Caco-2 (cell line): ENCODE measurements around the gene DMP1. TPM values are rescaled to one million over a fixed set of nuclear protein-coding genes. Genes with fewer than 3 reads are reported as not detected.

ENCODE experiments used
- BruUV-seq: library from RNA; stranded (reverse); fragments of 400-500 nt; replicated peaks from 2 replicates; lab custom pipeline; 2021; lab: Mats Ljungman, UMichigan
- CTCF ChIA-PET: fragments of 300-600 bp; sonication (Branson Sonifier 250); formaldehyde crosslinking; loops from one replicate; lab custom pipeline; 2022; ENCODE audit warnings: antibody characterized with exemption; lab: Charles Lee
- POLR2A ChIA-PET: fragments of 300-600 bp; sonication (Branson Sonifier 250); formaldehyde crosslinking; loops from one replicate; lab custom pipeline; 2022; ENCODE audit warnings: antibody characterized with exemption; lab: Charles Lee
- DNase-seq, 2 experiments: peaks; one replicate each; pipeline versions ENCODE4 v3.0.0 to v3.0.0-alpha.2; 2020 to 2022
- H3K27me3 ChIP-seq: replicated peaks from 2 replicates; pipeline ENCODE4 v1.6.0; 2011; ENCODE audit warnings: low read length; ENCODE audit not compliant: control insufficient read depth, insufficient read depth
- H3K36me3 ChIP-seq: 2 replicates; pipeline ENCODE4 v1.5.1; 2011; ENCODE audit warnings: low read length; ENCODE audit not compliant: control insufficient read depth, insufficient read depth
- H3K4me1 ChIP-seq: fragments of 250-450 bp; sonication (Bioruptor Pico); 2 replicates; pipeline ENCODE4 v1.5.1; 2020; ENCODE audit warnings: mild to moderate bottlenecking
- H3K4me3 ChIP-seq: 2 replicates; pipeline ENCODE4 v1.5.1; 2011; ENCODE audit warnings: low read depth, mild to moderate bottlenecking, control low read depth, low read length
- H3K9me3 ChIP-seq: fragments of 250-450 bp; sonication (Bioruptor Pico); 2 replicates; pipeline ENCODE4 v1.5.1; 2020; ENCODE audit warnings: mild to moderate bottlenecking, moderate library complexity
- H3K27ac Mint-ChIP-seq: one replicate; pipeline ENCODE4 v1.8.0; 2022; ENCODE audit warnings: mixed read lengths; ENCODE audit not compliant: unreplicated experiment
- H3K27me3 Mint-ChIP-seq: one replicate; pipeline ENCODE4 v1.8.0; 2022; ENCODE audit warnings: mixed read lengths; ENCODE audit not compliant: insufficient read depth, unreplicated experiment
- H3K36me3 Mint-ChIP-seq: one replicate; pipeline ENCODE4 v1.8.0; 2022; ENCODE audit warnings: mild to moderate bottlenecking, mixed read lengths; ENCODE audit not compliant: insufficient read depth, unreplicated experiment
- H3K4me1 Mint-ChIP-seq: one replicate; pipeline ENCODE4 v1.8.0; 2022; ENCODE audit warnings: low read depth, mixed read lengths; ENCODE audit not compliant: unreplicated experiment
- H3K4me3 Mint-ChIP-seq: one replicate; pipeline ENCODE4 v1.8.0; 2022; ENCODE audit warnings: mild to moderate bottlenecking, moderate library complexity, mixed read lengths; ENCODE audit not compliant: unreplicated experiment
- H3K9me3 Mint-ChIP-seq: one replicate; pipeline ENCODE4 v1.8.0; 2022; ENCODE audit warnings: mixed read lengths; ENCODE audit not compliant: unreplicated experiment
- intact Hi-C: fragments of 100-400 bp; cut with micrococcal nuclease; formaldehyde crosslinking; loops from one replicate; pipeline ENCODE4 v1.10.0; 2022; ENCODE audit not compliant: unreplicated experiment
- total RNA-seq: library from RNA; stranded (reverse); gene quantifications from 2 replicates; pipeline ENCODE4 v1.2.3, GENCODE V29; 2022
- TF ChIP-seq, protein P1 (sequence below), 2 experiments: fragments of 200-600 bp in 1 of 2; IDR thresholded peaks; 1 replicate in 1 of 2; 2 replicates in 1 of 2; pipeline versions ENCODE4 v1.5.1 to v1.8.0; 2011 to 2022; ENCODE audit warnings: antibody characterized with exemption in 1 of 2, control low read depth in 1 of 2, inconsistent platforms in 1 of 2, low read depth in 1 of 2, low read length in 1 of 2, mild to moderate bottlenecking in 1 of 2, moderate library complexity in 1 of 2; ENCODE audit not compliant: insufficient read depth in 1 of 2, severe bottlenecking in 1 of 2, unreplicated experiment in 1 of 2

Gene DMP1
- total RNA-seq, 1 experiment from 2014 or later = not detected

- DNase-seq = no peak
- peaks cover 9% of the 10 kb centered on the region for H3K4me1 Mint-ChIP-seq
- POLR2A ChIA-PET = no interaction called here
- CTCF ChIA-PET = no interaction called here
- peaks cover 5% of the 10 kb centered on the region for H3K27me3 Mint-ChIP-seq
- H3K9me3 ChIP-seq = no peaks in the 10 kb centered on the region
- H3K4me1 ChIP-seq = peaks cover 20% of the 10 kb centered on the region
- TF ChIP-seq, protein P1, sequence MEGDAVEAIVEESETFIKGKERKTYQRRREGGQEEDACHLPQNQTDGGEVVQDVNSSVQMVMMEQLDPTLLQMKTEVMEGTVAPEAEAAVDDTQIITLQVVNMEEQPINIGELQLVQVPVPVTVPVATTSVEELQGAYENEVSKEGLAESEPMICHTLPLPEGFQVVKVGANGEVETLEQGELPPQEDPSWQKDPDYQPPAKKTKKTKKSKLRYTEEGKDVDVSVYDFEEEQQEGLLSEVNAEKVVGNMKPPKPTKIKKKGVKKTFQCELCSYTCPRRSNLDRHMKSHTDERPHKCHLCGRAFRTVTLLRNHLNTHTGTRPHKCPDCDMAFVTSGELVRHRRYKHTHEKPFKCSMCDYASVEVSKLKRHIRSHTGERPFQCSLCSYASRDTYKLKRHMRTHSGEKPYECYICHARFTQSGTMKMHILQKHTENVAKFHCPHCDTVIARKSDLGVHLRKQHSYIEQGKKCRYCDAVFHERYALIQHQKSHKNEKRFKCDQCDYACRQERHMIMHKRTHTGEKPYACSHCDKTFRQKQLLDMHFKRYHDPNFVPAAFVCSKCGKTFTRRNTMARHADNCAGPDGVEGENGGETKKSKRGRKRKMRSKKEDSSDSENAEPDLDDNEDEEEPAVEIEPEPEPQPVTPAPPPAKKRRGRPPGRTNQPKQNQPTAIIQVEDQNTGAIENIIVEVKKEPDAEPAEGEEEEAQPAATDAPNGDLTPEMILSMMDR (IDR thresholded peaks at IDR 0.05; ENCODE audit: insufficient read depth in 1 of 2, low read depth in 1 of 2, low read length in 1 of 2, severe bottlenecking in 1 of 2, unreplicated experiment in 1 of 2) = no peak
- H3K27ac Mint-ChIP-seq = no peak overlapping the region
- H3K27me3 ChIP-seq = no peaks in the 10 kb centered on the region
- no peaks in the 10 kb centered on the region for H3K36me3 Mint-ChIP-seq
- no peaks in the 10 kb centered on the region for H3K36me3 ChIP-seq
- BruUV-seq = no TSS peak
- H3K4me3 ChIP-seq = no peak overlapping the region
- no peaks in the 10 kb centered on the region for H3K9me3 Mint-ChIP-seq
- intact Hi-C loops = no loop called here
- no peak overlapping the region for H3K4me3 Mint-ChIP-seq
Measured at GRCh38 chr4:87654487-87655044, 4.5 kb downstream of the DMP1 start.

- Mint-ChIP-seq H3K27me3 (no peaks in the 10 kb centered on the region), H3K4me3 (no peak overlapping the region), H3K9me3 (peaks cover 8% of the 10 kb centered on the region), H3K4me1 (peaks cover 20% of the 10 kb centered on the region), H3K27ac (no peak overlapping the region), H3K36me3 (no peaks in the 10 kb centered on the region)
- ChIA-PET CTCF (no interaction called here), POLR2A (no interaction called here)
- intact Hi-C loops = no loop called here
- Histone ChIP-seq H3K27me3 (no peaks in the 10 kb centered on the region), H3K36me3 (no peaks in the 10 kb centered on the region), H3K4me3 (no peak overlapping the region), H3K9me3 (no peaks in the 10 kb centered on the region), H3K4me1 (peaks cover 28% of the 10 kb centered on the region)
- TF ChIP-seq, protein P1 (IDR thresholded peaks at IDR 0.05; ENCODE audit: insufficient read depth in 1 of 2, low read depth in 1 of 2, low read length in 1 of 2, severe bottlenecking in 1 of 2, unreplicated experiment in 1 of 2) = no peak
- no peak for DNase-seq
- no TSS peak for BruUV-seq
Measured at GRCh38 chr4:87657525-87657924, 7.4 kb downstream of the DMP1 start.

- no peaks in the 10 kb centered on the region for H3K27me3 Mint-ChIP-seq
- Histone ChIP-seq H3K36me3 (no peaks in the 10 kb centered on the region), H3K4me3 (no peak overlapping the region), H3K27me3 (no peaks in the 10 kb centered on the region), H3K9me3 (no peaks in the 10 kb centered on the region), H3K4me1 (peaks cover 28% of the 10 kb centered on the region)
- peak overlapping the region; percentile 30 for H3K27ac Mint-ChIP-seq
- peaks cover 13% of the 10 kb centered on the region for H3K9me3 Mint-ChIP-seq
- ChIA-PET CTCF (interaction anchor here (1.0 kb wide), 1 partner anchor 190 kb away, joined by 5 read pairs; no protein-coding TSS in a partner anchor), POLR2A (no interaction called here)
- H3K36me3 Mint-ChIP-seq = no peaks in the 10 kb centered on the region
- DNase-seq = peak in 1 of 2 experiments; percentile 6
- TF ChIP-seq, protein P1 (IDR thresholded peaks at IDR 0.05; ENCODE audit: insufficient read depth in 1 of 2, low read depth in 1 of 2, low read length in 1 of 2, severe bottlenecking in 1 of 2, unreplicated experiment in 1 of 2) = no peak
- H3K4me3 Mint-ChIP-seq = no peak overlapping the region
- intact Hi-C loops = no loop called here
- peaks cover 18% of the 10 kb centered on the region for H3K4me1 Mint-ChIP-seq
- no TSS peak for BruUV-seq
Measured at GRCh38 chr4:87659247-87659931, 9.3 kb downstream of the DMP1 start.
